Lower leg skin (tissue), 3 donors: ENCODE results near the gene BICRAL.

Experiments
- CTCF ChIP-seq, 3 donors: fragments of 450-650 bp; IDR thresholded peaks; one replicate each; pipeline ENCODE4 v1.5.1; 2016; ENCODE audit warnings: antibody characterized with exemption in 3 of 3, mild to moderate bottlenecking in 3 of 3, moderate library complexity in 2 of 3
- POLR2A ChIP-seq, 2 donors: fragments of 450-650 bp; IDR thresholded peaks; one replicate each; pipeline ENCODE4 v1.6.1; 2016 to 2017; ENCODE audit warnings: antibody characterized with exemption in 2 of 2, mild to moderate bottlenecking in 1 of 2, moderate library complexity in 1 of 2

DNA sequence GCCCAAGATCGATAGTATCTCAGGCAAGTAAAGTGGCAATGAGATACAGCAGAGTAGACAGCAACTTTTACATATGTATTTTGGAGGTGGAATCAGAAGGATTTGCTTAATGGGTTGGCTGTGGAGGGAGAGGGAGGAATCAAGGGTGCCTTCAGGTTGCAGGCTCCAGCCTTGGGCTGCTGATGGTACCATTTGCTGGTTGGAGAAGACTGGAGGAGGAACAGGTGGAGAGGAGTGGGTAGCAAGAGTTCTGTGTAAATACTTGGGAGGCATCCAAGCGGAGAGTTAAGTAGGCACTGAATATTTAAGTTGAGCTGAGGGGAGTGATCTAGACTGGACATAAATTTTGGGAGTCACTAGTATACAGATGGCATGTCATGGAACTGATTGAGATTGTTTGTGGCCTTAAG lies 5.2 kb downstream of the BICRAL start:
- no peak for TF ChIP-seq CTCF (IDR thresholded peaks at IDR 0.05)
- no peak for TF ChIP-seq POLR2A (IDR thresholded peaks at IDR 0.05)
